ENCODE results near the gene SCARB1.

SCARB1 gene

DNA sequence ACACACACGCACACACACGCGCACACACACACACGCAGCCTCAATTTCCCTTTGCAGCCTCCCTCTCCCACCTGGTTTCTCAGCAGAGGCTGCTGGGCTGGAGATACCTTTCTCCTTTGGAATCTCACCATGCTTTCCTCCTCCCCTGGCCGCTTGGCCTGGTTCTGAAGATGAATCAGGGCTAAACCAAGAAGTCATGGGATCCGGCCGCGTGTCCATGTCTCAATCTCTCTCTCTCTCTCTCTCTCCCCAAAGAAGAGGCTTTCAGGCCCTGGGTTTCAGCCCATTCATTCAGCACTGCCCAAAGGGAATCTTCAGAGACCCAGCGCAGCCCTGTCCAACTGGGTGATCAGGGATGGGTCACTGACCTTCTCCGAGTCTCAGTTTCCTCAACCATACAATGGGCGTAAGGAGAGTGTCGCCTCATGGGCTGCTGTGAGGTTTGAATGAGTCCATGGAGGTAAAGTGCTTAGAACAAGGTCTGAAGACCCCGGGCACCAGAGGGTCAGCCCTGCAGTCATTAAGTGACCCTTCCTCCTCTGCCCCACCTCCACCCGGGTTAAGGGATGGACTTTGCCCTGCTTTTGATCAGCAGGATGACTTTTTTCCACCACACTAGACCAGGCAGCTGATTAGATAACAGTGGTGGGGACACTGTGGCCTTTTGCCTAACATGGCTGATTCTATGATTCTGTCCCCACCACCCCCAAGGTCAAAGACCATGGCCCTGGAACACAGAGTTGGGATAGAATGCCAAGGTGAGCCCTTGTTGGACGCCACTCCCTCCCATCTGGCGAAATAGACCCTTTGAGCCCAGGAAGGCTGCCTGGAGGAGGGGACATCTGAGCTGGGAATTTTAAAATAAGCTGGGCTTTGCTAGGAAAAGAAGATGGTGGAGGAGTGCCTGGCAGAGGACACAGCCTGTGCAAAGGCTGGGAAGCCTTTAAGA is 42.1 kb downstream of the SCARB1 start:
- DNase-seq: no peak

DNA sequence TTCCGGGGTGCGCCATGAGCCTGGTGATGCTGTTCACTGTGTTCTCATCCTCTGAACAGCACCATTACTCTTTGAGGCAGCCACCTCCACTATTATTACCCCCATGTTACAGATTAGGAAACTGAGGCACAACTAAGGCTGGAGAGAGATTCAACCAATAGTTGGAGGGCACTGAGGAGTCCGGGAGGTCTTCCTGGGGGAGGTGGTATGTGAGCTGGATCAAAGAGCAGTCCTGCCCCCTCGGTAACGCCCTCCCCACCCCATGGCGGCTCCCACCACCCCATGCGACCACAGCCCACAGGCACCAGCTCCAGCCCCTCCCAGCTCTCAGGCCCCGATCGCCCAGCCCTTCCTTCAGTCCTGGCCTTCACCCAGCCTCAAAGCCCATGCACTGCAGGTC is 43.5 kb downstream of the SCARB1 start:
- no peak for DNase-seq

DNA sequence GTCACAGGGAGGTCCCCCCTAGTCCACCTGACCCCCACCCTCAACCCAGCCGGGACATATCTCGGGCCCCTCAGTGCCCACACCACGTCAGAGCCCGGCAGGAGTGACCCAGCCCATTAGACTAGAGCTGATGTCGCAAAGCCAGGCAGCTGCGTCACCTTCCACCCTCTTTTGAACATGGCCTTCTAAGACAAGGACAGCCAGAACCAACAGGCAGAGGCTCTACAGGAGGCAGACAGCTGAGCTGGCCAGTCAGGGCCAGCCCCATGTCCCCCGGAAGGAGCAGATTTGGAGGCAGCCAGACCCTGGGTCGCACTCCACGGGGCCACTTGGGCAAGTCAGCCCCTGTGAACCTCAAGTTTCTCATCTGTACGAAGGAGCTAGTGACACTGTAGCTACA is 44.1 kb downstream of the SCARB1 start:
- no peak for DNase-seq

DNA sequence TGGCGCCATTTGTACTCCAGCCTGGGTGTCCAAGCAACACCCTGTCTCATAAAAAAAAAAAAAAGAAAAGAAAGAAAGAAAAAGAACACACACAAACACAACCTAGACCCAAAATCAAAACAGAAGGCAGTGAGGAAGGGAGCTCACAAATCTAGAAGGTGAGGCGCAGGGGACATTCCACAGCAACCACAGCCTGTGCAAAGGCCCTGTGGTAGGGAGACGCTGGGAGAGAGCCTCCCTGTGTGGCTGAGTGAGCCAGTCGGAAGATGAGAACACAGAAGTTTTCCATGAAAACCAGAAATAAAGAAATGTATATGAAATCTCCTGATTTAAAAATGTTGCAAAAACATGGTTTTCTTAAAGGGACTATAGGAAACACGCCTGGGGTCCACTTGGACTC is 44.6 kb downstream of the SCARB1 start:
- no peak for DNase-seq

DNA sequence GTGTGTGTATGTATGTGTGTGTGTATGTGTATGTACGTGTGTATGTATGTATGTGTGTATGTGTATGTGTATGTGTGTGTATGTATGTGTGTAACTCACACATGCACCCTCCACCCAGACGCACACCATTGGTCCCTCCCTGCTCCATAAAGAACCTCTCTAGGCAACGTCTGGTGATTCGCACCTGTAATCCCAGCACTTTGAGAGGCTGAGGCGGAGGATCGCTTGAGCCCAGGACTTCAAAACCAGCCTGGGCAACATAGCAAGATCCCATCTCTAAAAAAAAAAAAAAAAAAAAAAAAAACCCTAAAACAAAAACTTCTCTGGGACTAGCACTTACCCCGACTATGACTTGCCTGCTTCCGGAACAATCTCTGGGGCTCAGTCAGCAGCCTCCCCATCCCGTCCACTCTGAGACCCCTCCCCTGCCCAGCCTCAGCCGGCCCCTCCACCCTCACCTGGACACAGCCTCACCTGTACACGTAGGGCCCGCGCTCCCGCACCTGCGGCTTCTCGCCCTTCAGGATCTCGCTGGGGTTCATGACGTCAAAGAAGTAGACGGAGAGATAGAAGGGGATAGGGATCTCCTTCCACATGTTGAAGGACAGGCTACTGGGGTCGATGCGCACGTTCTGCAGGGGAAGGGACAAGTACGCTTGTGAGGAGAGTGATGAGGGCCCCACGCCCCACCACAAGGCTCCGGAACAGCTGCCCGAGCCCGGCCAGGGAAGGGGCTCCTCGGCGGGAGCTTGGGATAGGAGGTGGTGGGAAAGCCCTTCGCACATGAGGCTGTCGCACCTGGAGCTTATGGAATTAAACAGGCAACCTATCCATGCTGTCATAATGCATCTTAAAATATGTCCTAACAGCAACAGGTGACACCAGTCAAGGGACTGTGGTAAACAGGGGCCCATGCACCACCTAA is 46.3 kb downstream of the SCARB1 start:
- no peak for DNase-seq

DNA sequence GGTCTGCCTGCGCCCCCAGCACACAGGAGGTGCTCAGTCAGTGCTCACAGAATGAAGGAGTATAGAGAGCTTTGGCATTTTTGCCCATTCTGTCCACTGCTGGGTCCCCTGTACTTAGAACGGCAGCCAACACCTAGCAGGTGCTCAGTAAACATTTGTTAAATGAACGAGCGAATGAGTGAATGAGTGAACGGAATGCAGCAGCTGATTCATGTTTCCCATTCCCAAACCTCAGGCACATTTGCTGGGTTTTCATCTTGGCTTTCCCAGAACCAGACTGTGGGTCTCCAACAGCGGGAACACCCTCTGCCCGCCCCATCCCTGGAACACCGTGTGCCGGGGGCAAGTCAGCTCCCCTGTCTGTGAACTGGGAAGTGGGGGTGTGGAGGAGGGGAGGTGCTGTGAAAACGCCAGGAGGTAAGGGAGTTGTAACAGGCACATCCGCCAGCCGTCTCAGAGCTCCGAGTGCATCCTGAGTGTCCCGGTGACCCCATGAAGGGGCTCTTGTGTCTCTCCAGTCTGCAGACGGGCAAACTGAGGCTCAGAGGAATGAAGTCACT is 47.3 kb downstream of the SCARB1 start:
- no peak for DNase-seq

DNA sequence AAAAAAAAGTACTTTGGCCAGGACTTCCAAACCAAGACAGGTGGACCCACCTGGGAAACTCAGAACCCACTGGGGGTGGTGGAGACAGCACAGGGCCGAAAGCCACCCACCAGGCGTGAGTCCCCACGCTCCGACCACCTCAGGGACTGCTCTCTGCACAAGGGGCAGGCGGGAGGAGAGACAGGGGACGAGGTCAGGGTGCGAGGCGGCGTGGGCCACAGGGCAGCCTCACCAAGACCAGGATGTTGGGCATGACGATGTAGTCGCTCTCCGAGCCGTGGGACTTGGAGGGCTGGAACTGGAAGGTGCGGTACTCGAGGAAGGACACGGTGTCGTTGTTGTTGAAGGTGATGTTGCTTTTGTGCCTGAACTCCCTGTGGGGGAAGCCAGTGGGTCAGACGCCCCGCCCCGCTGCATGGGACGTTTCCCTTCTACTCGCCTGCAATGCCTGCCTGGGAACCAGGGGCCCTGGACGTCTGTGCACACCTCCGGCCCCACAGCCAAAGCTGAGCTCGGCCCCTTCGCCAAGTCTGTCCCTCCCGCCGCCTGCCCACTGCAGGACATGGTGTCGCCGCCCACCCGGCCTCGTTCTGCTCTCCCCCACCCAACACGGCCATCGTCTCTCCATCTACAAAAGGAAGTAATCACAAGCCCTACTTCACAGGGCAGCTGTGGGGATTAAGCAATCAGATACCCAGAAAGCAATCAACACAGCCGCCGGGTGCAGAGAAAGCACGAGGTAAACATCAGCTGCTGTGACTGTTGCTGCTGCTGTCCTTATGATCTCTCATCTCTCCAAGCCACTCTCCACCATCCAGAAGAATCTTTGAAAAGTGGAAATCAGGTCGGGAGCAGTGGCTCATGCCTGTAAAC is 48.7 kb downstream of the SCARB1 start:
- no peak for DNase-seq

DNA sequence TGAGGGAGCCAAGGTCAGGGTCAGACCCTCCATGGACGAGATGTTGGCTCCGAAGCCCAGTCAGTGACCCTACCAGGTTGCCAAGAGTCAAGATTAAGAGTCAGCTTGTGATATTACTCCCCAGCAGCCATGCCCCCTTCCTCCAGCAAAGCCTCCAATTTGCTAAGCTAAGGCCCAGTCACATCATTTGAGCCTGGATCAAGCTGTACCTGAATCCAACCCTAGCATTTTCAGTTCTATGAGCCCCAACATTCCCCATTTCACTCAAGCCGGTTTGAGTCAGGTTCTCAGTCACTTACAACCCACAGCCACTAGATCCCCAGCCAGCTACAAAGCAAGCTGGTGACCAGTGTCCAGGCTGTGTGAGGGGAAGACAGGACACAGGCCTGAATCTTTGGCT is 49.9 kb downstream of the SCARB1 start:
- no peak for DNase-seq

DNA sequence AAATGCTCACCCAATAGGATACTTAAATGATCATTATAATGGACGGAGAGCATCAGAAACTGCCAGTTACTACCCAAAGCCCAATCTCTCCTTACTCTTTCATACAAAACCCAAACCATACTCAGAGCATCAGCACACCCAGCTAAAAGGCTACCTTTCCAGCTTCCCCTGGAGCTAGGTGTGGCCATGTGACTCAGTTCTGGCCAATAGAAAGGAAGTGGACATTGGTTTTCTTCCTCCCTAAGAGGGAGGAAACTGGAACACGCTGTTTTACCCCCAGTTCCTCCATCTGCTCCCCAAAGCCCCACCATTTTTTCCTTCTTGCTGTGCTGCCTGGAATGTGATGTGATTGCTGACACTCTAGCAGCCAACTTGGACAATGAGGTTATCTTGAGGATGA is 50.7 kb downstream of the SCARB1 start:
- DNase-seq: no peak

DNA sequence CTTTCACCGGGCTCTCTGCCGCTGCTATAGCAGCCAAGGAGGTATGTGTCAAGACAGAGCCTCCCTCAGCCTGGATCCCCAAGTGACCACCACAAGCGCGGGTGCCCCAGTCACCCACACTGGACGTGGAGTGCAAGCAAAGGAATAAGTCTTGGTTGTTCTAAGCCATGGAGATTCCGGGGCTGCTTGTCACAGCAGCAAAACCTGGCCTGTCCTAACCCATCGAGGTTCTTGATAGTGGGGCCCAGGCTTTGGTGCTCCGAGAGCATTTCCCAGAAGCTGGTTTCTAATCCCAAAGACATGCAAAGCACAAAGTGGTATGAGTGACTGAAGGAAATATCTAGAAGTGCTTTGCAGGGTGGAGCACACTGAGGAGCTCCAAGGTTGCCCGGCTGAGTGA is 51.3 kb downstream of the SCARB1 start:
- DNase-seq: no peak

DNA sequence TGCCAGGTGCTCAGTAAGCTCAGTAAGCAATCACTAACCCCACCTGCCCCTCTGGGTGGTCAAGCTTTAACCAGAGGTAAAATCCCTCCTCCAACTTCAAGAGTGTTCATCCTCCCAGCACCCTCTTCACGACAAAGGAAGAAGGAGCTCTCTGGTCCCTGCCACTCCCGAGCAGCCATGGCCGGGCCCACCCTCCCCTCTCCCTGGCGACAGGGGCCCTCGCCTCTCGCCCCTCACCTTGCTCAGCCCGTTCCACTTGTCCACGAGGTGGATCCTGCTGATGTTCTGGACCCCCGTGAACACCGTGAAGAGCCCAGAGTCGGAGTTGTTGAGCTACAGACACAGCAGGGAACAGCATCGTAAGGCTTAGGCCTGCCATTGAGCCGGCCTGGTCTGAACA is 52.0 kb downstream of the SCARB1 start:
- DNase-seq: no peak

DNA sequence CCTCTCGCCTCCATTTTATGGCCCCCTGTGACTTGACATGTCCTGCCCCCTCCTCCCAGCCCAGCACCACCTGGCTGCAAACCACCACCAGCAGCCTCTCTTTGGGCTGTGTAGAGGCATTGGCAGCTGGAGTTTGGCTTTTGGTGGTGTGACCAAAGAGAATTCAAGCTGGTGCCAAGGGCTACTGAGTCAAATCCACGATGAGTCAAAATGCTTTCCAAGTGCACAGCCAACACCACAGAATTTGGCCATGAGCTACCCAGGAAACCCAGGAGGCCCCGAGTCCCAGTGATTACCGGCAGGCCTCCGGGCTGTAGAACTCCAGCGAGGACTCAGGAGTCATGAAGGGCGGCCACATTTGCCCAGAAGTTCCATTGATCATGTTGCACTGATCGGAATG is 53.8 kb downstream of the SCARB1 start:
- DNase-seq: no peak

DNA sequence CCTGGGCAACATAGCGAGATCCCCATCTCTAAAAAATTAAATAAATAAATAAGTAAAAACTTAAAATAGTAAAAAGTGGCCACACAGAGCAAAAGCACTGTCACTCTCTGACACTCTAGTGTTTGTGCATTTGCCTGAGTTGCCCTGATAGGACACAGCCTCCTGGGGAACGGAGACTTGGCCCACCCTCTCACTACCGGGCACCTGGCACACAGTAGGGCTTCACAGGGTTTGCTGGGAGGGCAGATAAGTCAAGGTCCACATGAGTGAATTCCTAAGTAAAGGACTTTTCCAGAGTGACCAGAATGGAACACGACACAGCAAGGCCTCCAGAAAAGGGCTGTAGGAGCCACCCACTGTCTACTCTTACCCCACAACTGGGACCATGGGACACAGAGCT is 54.3 kb downstream of the SCARB1 start:
- DNase-seq: no peak

DNA sequence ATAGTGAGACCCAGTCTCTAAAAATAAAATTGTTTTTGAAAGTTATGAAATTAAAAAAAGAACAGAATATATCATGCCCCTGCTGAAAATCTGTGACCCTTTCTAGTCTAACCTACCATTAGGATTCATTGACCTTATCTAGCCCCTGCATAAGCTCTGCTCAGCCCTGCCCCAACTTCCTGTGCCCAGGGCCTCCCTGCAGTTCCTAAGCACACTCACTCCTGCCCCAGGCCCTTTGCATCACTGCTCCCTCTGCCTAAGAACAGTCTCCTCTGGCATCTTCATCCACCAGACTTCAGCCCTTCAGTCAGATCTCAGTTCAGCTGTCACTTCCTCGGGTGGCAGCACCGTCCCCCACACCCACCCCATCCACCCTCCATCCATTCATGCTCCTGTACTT is 55.4 kb downstream of the SCARB1 start:
- no peak for DNase-seq

DNA sequence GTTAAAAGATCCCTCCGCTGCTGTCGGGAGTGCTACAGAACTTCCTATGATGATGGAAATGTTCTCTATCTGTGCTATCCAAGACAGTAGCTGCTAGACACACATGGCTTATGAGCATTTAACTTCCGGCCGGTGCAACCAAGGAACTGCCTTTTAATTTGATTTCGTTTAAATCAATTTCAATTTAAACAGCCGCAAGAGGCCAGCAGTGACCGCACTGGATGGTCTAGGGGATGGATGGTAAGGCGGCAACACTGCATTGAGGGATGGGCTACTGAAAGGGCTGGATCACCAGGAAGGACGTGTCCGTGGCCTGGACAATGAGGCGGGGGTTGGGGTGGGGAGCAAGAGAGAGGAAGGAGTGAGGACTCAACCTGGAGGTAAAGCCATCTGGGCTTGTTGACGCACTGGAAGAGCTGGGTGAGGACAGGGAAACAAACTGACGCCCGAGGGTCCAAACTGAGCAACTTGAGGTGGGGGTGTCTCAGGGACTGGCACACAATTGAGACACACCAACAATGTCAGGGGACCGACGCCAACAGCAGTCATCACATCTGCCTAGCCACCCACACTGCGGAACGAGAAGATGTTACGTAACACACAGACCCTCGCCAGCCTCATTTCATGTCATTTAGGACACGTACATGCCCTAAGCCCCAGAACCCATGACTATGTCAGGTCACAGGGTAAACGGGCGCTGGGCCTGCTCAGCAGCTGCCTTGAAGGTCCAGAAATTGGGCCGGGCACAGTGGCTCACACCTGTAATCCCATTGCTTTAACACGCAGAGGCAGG is 57.6 kb downstream of the SCARB1 start:
- no peak for DNase-seq

DNA sequence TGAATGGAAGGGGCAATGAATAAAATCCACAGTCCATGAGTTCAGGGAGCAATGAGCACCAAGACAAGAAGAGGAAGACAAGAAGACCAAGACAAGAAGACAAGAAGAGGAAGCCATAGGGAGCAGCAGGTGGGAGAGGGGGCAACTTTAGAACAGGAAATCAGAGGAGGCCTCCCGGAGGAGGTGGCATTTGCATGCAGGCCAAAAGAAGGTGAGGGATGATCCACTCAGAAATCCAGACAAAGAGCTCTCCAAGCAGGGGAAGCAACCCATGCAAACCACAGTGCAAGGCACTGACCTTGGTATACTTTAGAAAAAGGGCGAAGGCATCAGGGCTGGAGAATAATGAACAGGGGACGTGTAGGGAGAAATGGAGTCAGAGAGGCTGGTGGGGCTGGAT is 58.6 kb downstream of the SCARB1 start:
- DNase-seq: no peak

DNA sequence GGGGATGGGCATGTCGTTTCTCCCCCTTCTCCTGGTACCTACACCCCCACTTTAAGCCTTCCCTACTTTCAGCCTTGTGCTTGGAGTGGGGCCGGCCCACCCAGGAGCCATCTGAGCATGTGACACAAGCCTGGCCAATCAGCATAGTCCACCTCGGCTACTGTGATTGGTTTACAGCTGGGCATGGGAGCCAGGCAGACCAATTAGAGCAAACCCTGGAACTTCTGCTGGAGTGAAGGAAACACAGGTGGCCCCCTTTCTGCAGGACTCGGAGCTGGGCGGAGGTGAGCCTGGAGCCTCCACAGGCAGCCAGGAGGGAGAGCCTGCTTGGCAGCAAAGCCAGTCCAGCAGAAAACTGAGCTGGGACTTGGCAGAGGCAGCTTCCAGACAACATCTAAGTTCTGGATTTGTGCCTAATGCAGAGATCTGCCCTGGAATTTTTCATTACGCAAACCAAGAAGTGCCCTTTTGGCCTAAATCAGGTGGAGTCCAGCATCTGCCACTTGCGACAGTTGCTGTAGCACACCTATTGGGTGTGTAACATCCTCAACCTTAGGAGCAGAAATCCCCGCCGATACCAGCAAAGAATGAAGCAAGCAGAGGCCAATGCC is 59.5 kb downstream of the SCARB1 start:
- no peak for DNase-seq

DNA sequence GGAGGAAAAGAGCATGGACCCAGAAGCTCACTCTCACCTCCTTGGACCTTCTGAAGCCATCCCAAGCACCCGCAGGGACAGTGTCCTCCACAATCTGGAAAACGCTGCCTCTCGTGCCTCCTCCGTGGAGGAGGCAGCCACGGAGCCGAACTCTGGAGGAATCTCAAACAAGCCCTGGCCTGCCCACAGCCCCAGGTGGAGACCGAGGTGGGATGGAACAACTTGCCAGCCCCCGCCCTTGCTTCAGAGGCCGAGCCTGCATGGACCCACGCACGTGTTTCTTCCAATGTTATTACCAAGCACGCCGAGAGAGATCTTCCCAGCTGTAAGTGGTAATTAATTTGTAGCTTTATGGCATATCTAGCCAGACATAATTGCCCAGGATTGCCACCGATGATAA is 61.3 kb downstream of the SCARB1 start:
- no peak for DNase-seq

DNA sequence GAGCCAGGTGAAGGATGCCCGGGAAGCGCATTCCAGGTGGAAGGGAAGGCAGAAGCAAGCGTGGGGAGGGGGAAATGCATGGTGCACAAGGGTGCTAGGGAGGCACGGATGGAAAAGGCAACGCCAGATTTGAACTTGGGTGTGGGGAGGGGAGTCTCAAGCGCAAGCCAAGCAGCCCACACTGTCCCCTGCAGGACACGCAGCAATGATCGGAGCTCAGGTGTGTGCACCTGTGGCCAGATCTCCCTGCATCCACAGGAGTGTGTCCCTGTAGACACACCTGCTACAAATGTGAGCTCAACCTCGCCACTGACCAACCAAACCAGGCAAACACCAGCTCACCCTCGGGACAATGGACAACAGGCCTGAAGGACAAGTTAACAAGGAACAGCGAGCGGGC is 63.2 kb downstream of the SCARB1 start:
- DNase-seq: no peak

DNA sequence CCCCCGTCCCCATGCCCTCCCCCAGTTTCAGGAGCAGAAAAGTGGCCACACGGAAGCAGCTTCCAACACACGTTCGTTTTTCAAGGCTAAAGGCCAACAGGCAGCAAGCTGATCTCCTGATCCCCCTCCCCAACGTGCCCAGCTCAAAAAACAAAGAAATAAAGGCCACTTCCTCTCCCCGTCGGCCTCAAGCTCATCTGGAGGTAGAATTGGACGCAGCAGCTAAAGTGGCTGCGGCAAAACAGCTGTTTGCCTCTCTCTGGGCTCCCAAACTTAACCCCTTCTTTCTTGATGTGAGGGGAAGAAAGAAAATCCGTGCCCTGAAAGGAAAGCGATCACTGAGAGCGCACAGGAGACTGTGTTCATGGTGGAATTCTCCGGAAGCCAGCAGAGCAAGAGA is 66.3 kb downstream of the SCARB1 start:
- no peak for DNase-seq
